Daoy (cell line): ENCODE results near the gene CRACR2A. TPM values are rescaled to one million over a fixed set of nuclear protein-coding genes. Genes with fewer than 3 reads are reported as not detected.

Experiments
- DNase-seq: peaks from one replicate; pipeline ENCODE4 v3.0.0-alpha.2; 2015; ENCODE audit warnings: low read depth
- total RNA-seq: library from RNA; depleted of rRNA; stranded (reverse); fragments of >200 nt; shearing (Covaris generic); gene quantifications from 2 replicates; pipeline ENCODE4 v1.2.3, GENCODE V29; 2014

CRACR2A gene
- total RNA-seq, 1 experiment from 2014 or later = 11.5 TPM

- DNase-seq = no peak
Observed at GRCh38 chr12:3598896-3599860, 153.7 kb downstream of the CRACR2A start.

DNA sequence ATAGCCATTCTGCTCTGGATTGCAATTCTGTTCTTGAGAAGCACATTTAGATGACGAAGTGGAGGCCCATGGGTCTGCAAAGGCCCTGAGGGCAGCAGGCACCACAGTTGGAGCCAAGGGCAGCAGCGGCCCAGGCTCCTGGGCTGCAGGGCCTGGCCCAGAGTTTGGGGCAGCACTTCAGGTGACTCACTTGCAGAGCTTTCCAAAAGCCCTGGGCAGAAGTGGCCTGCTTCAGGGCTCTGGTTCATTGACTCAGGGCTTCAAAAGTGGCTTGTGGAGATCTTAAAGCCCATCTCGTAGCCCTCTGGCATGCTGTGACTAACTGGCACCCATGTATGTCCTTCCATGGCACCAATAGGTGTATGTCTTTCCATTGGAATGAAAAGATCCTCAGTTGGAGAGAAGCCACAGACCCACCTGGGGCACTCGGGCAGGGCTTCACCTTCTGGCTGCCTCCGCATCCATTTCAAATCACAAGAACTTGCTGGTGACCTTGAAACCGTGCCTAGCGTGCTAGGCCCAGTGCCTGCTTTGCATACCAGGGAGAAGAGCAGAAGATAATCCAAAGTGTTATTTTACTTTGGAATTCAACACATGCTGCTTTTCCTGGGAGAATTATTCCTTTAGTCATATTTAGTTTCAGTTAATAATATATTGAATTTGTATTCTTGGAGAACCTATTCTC lies 155.2 kb downstream of the CRACR2A start:
- DNase-seq = no peak

GRCh38 chr12:3596703-3597415 lies 156.1 kb downstream of the CRACR2A start:
- DNase-seq = no peak

DNA sequence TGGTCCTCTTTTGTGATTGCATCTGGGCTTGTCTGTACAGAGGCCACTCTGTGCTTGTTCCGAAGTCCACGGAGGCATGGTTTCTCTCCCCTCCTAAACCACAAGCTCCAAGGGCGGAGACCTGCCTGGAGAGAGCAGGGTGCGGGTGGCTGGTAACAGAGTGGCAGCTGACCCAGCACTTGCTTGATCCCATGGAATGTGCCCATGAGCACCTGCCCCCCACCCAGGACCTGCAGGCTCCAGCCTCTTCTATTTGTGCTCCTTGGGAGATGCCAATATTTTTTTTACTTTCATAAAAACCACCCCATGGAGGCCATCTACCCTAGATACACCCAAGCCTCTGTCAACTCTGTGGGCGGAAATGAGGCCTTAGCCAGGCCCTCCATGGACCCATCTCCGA lies 157.2 kb downstream of the CRACR2A start:
- DNase-seq = no peak

DNA sequence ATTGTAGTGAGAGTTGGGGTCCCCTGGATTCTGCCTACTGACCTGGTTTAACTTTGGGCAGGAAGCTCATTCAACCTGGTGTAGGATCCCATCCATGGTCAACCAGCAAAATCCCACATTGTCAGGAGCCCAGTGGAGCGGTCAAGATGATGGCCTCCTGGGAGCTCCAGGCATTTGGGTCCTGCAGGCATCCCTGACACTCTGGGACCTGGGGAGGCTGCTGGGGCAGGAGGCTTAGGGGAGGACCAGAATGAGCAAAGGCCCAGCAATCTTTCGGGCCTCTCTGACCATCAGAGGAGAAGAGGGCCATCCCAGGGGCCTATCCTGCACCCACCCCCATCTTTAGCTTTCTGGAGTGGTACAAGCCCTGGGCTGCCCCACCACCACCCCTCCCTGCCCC lies 157.9 kb downstream of the CRACR2A start:
- no peak for DNase-seq

DNA sequence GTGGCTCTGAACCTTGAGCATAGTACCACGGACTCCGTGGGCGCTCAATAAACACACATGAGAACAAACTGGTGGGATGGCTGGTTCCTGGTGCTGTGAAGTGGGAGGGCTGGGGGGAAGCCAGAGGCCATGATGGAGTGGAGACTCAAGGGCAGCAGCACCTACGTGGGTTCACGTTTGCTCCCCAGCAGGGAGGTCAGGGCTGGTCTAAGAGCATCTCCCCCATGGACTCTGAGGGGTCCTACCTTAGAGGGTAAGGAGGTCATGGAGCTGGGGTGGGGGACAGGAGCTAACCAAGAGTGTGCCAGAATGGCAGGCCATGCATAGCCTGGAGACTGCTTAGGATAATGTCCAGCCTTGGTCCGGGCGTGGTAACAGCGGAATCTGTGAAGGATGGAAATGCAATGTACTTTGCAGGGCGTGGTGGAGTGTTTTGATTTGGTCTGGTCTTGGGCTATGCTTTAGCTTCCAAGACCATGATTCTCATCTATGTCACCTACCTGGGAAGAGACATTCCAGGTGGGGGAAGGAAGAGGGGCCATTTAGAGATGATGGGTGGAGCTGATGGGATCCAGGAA lies 158.9 kb downstream of the CRACR2A start:
- no peak for DNase-seq

DNA sequence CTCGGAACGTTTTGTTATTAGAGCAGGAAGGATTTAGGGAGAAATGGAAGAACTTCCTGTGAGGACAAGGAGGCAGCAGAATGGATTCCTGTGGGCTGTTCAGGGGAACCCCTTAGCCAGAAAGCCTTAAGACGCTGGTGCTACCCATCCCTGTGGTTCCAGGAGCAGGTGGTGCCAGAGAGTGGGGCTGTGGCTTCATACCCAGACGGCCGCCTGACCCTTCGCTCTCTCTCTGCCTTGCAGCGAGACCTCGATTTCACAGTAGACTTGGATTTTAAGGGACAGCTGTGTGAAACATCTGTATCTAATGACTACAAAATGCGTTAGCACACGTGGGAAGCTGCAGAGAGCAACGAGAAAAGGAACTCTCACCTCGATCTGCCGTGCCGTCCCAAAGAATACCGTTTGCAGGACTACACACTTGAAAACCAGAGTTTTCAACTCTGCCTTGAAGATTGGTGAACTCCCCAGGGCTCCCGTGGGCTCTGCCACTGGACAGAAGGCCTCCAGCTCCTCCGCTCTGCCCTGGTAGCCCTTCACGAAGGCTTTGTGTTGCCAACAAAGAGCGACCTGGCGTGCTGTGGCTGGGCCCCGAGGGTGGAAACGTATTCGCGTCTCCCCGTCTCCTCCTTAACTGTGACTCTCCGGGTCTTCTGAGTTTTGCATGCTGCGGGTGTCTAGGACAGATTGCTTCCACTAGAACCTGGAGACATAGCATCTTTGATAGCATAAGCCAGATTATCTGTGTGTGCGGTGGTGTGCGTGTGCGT lies 159.9 kb downstream of the CRACR2A start:
- no peak for DNase-seq

GRCh38 chr12:3589745-3590144 lies 163.2 kb downstream of the CRACR2A start:
- no peak for DNase-seq

- no peak for DNase-seq
Observed at GRCh38 chr12:3587402-3588013, 165.4 kb downstream of the CRACR2A start.

DNA sequence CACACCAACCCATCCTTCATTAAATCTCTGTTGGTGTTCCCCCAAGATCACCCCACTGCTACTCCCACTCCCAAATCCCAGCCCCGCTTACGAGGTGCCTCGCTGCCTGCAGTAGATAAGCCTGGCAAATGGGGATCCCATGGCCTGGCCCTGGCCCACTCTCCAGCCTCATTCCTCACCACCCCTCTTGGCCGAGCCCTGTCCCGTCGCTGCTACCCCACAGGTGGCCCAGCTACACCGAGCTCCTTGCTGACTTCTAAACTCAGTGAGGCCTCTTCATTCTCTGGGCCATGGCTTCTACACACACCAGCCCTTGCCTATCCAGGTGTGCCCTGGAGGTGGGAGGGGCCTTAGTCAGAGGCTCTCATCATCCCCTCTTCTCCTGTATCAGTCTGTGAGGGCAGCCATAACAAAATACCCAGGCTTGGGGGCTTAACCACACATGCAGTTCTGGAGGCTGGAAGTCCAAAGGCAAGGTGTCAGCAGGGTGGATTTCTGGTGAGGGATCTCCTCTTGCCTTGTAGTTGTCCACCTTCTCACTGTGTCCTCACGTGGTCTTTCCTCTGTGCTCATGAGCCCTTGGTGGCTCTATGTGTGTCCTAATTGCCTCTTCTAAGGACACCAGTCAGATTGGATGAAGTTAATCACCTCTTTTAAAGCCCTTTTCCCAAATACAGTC lies 169.1 kb downstream of the CRACR2A start:
- DNase-seq = no peak

DNA sequence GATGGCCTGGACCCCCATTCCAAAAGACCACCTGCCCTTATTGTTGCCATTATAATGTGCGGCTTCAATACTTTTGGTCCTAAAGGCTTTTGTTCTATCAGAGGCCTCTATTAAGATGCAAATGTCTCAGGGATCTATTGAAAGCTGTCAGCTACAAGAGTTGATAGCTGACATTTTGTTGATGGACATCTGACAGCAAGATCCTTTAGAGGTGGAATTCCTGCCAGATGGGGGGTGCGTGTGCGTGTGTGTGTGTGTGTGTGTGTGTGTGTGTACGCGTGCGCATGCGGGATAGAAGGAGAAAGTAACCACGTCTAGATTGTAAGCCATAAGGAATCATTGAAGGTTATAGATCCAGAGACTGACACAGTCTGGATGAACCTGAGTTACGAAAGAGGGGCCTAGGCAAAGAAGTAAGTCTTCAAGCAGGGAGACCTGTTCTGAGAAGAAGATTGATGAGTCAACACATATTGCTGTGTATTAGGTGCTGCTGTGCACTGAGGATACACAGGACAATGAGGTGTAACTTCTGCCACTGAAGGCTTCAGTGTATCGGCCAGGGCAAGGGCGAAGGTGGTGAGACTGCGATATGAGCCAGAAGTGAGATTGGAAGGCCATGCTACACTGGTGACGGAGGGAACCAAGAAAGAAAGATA lies 172.7 kb downstream of the CRACR2A start:
- DNase-seq = no peak

- no peak for DNase-seq
Observed at GRCh38 chr12:3579446-3580093, 173.3 kb downstream of the CRACR2A start.

GRCh38 chr12:3578557-3578956 lies 174.4 kb downstream of the CRACR2A start:
- no peak for DNase-seq

DNA sequence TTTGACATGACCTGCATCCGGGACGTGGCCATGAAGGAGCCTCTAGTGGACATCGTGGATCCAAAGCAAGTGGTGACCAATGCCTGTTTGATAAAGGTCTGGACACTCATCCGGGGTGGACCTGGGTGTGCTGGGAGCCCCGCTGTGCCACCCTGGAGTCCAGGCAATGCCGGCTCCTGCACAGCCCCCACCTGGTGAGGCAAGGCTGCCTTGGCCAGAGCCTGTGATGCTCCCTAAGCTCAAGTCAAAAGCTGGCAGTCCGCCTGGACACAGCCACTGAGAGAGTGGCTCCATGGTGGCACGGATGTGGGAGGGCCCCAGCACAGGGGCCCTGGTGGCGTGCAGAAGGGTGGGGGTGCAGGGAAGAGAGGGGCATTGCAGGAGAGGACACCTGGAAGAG lies 176.0 kb downstream of the CRACR2A start:
- DNase-seq = no peak

DNA sequence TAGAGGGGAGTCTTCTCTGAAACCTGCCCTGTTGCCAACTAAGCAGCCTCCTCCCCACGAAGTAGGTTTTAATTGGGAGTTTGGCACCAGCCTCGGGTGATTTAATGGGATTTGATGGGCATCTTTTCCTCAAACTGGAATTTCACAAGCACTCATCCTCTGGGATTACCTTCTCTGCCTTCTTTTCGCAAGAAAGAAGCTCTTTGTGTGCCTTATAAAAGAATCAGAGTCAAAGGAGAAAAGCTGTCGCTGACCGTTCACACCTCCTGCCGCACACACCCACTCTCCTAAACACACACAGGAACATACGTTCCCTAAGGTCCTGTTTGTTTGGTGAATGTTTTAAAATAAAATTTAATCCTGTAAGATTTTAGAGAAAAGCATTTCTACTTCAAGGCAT lies 177.9 kb downstream of the CRACR2A start:
- DNase-seq = no peak

GRCh38 chr12:3572560-3572959 lies 180.3 kb downstream of the CRACR2A start:
- DNase-seq = no peak

DNA sequence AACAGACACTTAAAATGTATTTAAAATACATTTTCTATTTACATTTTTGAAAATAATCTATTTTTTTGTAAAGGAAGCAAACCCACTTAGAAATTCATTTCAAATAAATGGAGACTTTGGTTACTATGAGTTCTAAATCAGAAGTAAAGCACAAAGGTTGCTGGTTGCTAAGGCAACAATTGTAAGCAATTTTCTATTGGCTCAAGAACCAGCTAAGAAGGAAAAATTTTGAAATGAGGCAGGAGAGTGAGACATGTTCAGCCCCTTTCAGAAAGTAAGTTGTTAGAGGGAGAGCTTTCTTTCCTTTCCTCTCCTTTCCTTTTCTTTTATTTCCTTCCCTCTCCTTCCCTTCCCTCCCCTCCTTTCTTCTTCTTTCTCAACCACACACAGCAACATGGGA lies 181.2 kb downstream of the CRACR2A start:
- DNase-seq = no peak

DNA sequence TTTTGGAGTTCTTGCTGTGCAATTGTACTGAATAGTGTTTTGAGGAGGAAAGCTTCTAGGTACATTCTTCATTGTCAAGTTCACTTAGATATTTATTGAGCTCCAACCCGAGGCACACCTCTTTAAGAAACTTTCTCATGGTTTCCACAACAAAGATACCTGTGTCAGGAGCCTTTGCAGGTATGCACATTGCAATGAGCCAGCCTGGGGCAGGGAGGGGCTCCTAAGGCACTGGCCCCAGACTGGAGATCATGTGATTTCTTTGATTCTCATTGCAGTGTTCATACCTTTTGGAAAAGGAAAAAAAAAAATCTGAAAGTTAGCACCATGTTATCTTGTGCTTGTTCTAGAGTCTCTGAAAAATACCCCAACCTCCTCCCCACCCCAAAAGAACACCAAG lies 181.6 kb downstream of the CRACR2A start:
- DNase-seq = no peak

- no peak for DNase-seq
Observed at GRCh38 chr12:3568695-3569094, 184.2 kb downstream of the CRACR2A start.
